Stimulated activated CD4-positive, alpha-beta T cell treated with anti-CD3 and anti-CD28 coated beads, Interleukin-15, amount 100 ng/mL, for 1 hour (primary cell): ENCODE results near the gene TIMP2.
A peak's percentile ranks its signal among the peaks of the same experiment; 100 is the strongest.
"Not testable (repeated sequence)": the region's sequence is repeated elsewhere in the genome, so short reads cannot be mapped to it uniquely, and the experiment has no call there.

Experiments
- DNase-seq, 2 donors: peaks; one replicate each; pipeline ENCODE4 v3.0.0-alpha.2; 2020; ENCODE audit warnings: low read depth in 1 of 2, low spot score in 1 of 2

Gene TIMP2

GRCh38 chr17:78890498-78890897 is 34.7 kb downstream of the TIMP2 start:
- DNase-seq, result peak in 1 of 2 donors; percentile 13

GRCh38 chr17:78890096-78890495 is 35.1 kb downstream of the TIMP2 start:
- not testable (repeated sequence) for DNase-seq

GRCh38 chr17:78889531-78889930 is 35.7 kb downstream of the TIMP2 start:
- DNase-seq, result no peak

GRCh38 chr17:78888941-78889518 is 36.2 kb downstream of the TIMP2 start:
- DNase-seq, result no peak

GRCh38 chr17:78886954-78887353 is 38.2 kb downstream of the TIMP2 start:
- no peak for DNase-seq

- no peak for DNase-seq
Observed at GRCh38 chr17:78885956-78886355, 39.2 kb downstream of the TIMP2 start.

GRCh38 chr17:78884876-78885667 is 40.1 kb downstream of the TIMP2 start:
- DNase-seq, result no peak

GRCh38 chr17:78884148-78884825 is 40.9 kb downstream of the TIMP2 start:
- DNase-seq, result no peak

GRCh38 chr17:78883533-78884131 is 41.6 kb downstream of the TIMP2 start:
- DNase-seq, result no peak

GRCh38 chr17:78883089-78883532 is 42.1 kb downstream of the TIMP2 start:
- no peak for DNase-seq

GRCh38 chr17:78882540-78883088 is 42.6 kb downstream of the TIMP2 start:
- no peak for DNase-seq

GRCh38 chr17:78879635-78880186 is 45.5 kb downstream of the TIMP2 start:
- no peak for DNase-seq

GRCh38 chr17:78878871-78879527 is 46.2 kb downstream of the TIMP2 start:
- no peak for DNase-seq

- DNase-seq, result no peak
Observed at GRCh38 chr17:78878261-78878660, 46.9 kb downstream of the TIMP2 start.

GRCh38 chr17:78876954-78877517 is 48.2 kb downstream of the TIMP2 start:
- DNase-seq, result not testable (repeated sequence)

GRCh38 chr17:78876094-78876597 is 49.0 kb downstream of the TIMP2 start:
- DNase-seq, result no peak

GRCh38 chr17:78875363-78876093 is 49.7 kb downstream of the TIMP2 start:
- DNase-seq, result no peak

GRCh38 chr17:78873519-78874340 is 51.5 kb downstream of the TIMP2 start:
- DNase-seq, result no peak
